Right lobe of liver (tissue), 6 donors: ENCODE results near the gene ESYT1. TPM values are rescaled to one million over a fixed set of nuclear protein-coding genes. Genes with fewer than 3 reads are reported as not detected.
A peak's percentile ranks its signal among the peaks of the same experiment; 100 is the strongest.

Experiments used
- ATAC-seq, 4 donors: fragments of 200-7000 bp; cut with Tn5 transposase; one replicate each; pipeline ENCODE4 v1.9.1; 2020; ENCODE audit warnings: mild to moderate bottlenecking in 4 of 4, moderate library complexity in 4 of 4
- DNase-seq, 3 donors: peaks; one replicate each; pipeline ENCODE4 v3.0.0-alpha.2; 2020
- H3K27ac ChIP-seq, 3 donors: fragments of 200-600 bp; one replicate each; pipeline ENCODE4 v1.8.0; 2022
- H3K27me3 ChIP-seq, 2 donors: fragments of 200-600 bp; one replicate each; pipeline ENCODE4 v1.8.0; 2022
- H3K36me3 ChIP-seq, 4 donors: fragments of 200-600 bp; sonication (generic) in 1 of 4; one replicate each; pipeline versions ENCODE4 v1.5.1 to v1.8.0; 2017 to 2022; ENCODE audit warnings: control low read depth in 1 of 4
- H3K4me1 ChIP-seq, 4 donors: fragments of 200-600 bp; sonication (generic) in 1 of 4; one replicate each; pipeline versions ENCODE4 v1.5.1 to v1.8.0; 2017 to 2022; ENCODE audit warnings: control low read depth in 1 of 4
- H3K4me3 ChIP-seq, 3 donors: fragments of 200-600 bp; one replicate each; pipeline ENCODE4 v1.8.0; 2022
- H3K9me3 ChIP-seq, 4 donors: fragments of 200-600 bp; sonication (generic) in 1 of 4; one replicate each; pipeline versions ENCODE4 v1.5.1 to v1.8.0; 2017 to 2022; ENCODE audit warnings: control low read depth in 1 of 4
- CTCF ChIP-seq, 4 donors: fragments of 200-600 bp in 3 of 4; fragments of 450-650 bp in 1 of 4; IDR thresholded peaks; one replicate each; pipeline versions ENCODE4 v1.5.1 to v1.8.0; 2016 to 2022; ENCODE audit warnings: antibody characterized with exemption in 4 of 4, mild to moderate bottlenecking in 2 of 4
- POLR2A ChIP-seq: fragments of 450-650 bp; IDR thresholded peaks from one replicate; pipeline ENCODE4 v1.6.1; 2017; ENCODE audit warnings: antibody characterized with exemption, mild to moderate bottlenecking
- WGBS: methylation state at CpG from one replicate; pipeline ENCODE4 v1.1.6; 2018; ENCODE audit warnings: low coverage, low lambda C conversion rate; ENCODE audit not compliant: insufficient coverage; ENCODE audit errors: missing lambda C conversion rate; 5-methylcytosine and 5-hydroxymethylcytosine counted together
- intact Hi-C, 2 donors: fragments of 100-400 bp; cut with DNase I; formaldehyde crosslinking; loops; one replicate each; pipeline versions ENCODE4 v1.11.2 to v1.14.1; 2022
- total RNA-seq, 6 experiments: library from RNA; depleted of rRNA in 2 of 6; stranded (reverse); fragments of >200 nt in 2 of 6; fragmentation: NEBNext Ultra II Directional in 3 of 6; extraction: Animal tissue kit (Norgen Biotek cat#: 25700) in 3 of 6; gene quantifications; one replicate each; pipeline versions ENCODE4 v1.1.0 to v1.2.4, GENCODE V29; 2016 to 2023
- donor health status: DM: no; HTN: yes; CAD: no.
- donor health status: DM: no; HTN: no; CAD: no.
- donor health status: DM: no; HTN: no; CAD: no.
- donor health status: DM: no; HTN: yes; CAD: no.
- donor health status: DM: no; HTN: yes; CAD: no.

ESYT1 gene
- total RNA-seq, 6 experiments from 2014 or later = 56.5 to 117 (median 70.3) TPM

DNA sequence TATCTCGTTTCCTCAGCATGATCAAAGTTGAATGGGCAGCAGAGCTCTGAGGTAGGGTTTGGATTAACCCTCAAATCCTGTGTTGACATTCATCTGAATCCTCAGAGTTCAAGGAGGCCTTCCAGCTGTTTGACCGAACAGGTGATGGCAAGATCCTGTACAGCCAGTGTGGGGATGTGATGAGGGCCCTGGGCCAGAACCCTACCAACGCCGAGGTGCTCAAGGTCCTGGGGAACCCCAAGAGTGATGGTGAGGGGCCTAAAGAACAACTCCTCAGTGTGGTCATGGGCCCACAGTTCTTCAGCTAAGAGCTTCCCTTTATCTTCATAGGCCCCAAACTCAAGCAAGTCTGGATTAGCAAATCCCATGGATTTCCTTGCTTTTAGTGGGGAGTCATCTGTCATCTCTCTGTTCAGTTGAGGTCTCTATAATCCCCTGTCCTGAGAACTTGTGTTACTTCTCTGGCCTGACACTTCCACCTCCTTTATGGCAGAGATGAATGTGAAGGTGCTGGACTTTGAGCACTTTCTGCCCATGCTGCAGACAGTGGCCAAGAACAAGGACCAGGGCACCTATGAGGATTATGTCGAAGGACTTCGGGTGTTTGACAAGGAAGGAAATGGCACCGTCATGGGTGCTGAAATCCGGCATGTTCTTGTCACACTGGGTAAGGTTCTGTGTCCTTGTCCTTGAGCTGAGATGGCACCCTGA is 31.6 kb downstream of the ESYT1 start:
- H3K4me1 ChIP-seq = peaks cover 0 to 40% (median 8%) of the 10 kb centered on the region in 4 donors
- DNase-seq (no peak), ATAC-seq (no peak)
- intact Hi-C loops = no loop called here
- peaks cover 7 to 46% (median 24%) of the 10 kb centered on the region in 4 donors for H3K36me3 ChIP-seq
- peak overlapping the region; percentile 66 to 87 (median 85) for H3K4me3 ChIP-seq
- H3K27me3 ChIP-seq = no peaks in the 10 kb centered on the region
- no peak for TF ChIP-seq POLR2A
- no peak for TF ChIP-seq CTCF (IDR thresholded peaks at IDR 0.05)
- H3K27ac ChIP-seq = peak overlapping the region; percentile 89 to 98 (median 97)
- no peaks in the 10 kb centered on the region for H3K9me3 ChIP-seq
- WGBS = 46% methylated on average over 6 of the region's 8 CpGs

DNA sequence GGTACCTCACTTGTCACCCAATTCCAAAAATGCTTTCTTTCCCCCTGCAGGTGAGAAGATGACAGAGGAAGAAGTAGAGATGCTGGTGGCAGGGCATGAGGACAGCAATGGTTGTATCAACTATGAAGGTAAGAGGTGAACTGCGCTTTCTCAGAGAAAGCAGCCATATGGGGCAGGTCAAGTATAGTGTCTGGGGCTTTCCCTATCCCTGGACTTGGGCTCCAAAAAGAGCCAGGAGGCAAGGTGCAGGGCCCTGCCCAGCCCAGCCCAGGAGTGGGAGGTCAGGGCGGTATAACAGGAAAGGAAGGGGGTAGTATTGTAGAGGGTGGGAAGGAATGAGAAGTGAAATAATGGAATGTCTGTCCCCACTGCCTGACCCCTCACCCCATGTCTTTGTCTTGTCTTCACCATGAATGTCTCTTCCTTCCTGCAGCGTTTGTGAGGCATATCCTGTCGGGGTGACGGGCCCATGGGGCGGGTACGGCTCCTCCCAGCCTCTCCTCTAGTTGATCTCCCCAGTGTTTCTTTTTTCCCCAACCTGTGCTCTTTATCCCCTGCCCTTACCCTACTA is 32.2 kb downstream of the ESYT1 start:
- Histone ChIP-seq H3K36me3 (peaks cover 7 to 51% (median 24%) of the 10 kb centered on the region in 4 donors), H3K9me3 (no peaks in the 10 kb centered on the region), H3K4me1 (peaks cover 0 to 34% (median 6%) of the 10 kb centered on the region in 4 donors), H3K4me3 (peak overlapping the region; percentile 66 to 87 (median 85)), H3K27ac (peak overlapping the region; percentile 89 to 98 (median 97)), H3K27me3 (no peaks in the 10 kb centered on the region)
- ATAC-seq = peak in 3 of 4 donors; percentile 3 to 21 (median 7)
- DNase-seq = no peak
- TF ChIP-seq POLR2A (no peak), CTCF (IDR thresholded peaks at IDR 0.05) (no peak)
- 38% methylated on average over 5 of the region's 7 CpGs for WGBS
- intact Hi-C loops = no loop called here

DNA sequence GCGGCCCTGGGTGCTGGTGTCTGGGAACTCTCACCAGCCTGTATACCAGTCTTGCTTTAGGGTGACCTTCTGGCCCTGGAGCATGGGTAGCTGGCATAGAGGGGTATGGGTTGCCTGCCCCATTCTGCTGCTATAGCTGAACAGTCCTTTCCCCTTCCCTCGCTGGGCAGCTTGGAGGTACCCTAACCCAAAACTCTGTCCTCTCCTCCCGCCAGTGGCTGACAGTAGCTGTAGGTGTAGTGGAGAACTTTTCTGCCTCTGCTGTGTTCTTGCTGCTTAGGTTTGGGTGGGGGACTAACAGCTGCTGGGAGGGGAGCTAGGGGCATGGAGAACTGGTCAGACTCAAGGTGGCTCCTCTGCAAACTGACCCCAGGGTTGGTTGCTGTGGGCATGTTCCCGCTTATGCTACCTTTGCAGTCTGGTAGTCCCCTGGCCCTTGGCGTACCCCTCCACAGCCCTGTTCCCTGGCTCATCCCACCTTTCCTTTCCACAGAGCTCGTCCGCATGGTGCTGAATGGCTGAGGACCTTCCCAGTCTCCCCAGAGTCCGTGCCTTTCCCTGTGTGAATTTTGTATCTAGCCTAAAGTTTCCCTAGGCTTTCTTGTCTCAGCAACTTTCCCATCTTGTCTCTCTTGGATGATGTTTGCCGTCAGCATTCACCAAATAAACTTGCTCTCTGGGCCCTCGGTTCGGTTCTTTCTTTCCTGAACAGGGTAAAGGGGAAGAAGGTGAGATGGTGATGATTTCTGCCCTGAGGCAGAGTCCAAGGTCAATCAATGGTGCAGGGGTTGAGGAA is 33.0 kb downstream of the ESYT1 start:
- H3K4me1 ChIP-seq = peaks cover 0 to 28% (median 3%) of the 10 kb centered on the region in 4 donors
- H3K9me3 ChIP-seq = no peaks in the 10 kb centered on the region
- no peak for ATAC-seq
- 66% methylated on average over 7 of the region's 11 CpGs for WGBS
- TF ChIP-seq CTCF (IDR thresholded peaks at IDR 0.05) (no peak), POLR2A (no peak)
- H3K4me3 ChIP-seq = peak overlapping the region in 2 of 3 donors; percentile 66 to 87
- H3K36me3 ChIP-seq = peaks cover 7 to 59% (median 26%) of the 10 kb centered on the region in 4 donors
- intact Hi-C loops = no loop called here
- peak overlapping the region; percentile 36 to 97 (median 89) for H3K27ac ChIP-seq
- no peak for DNase-seq
- no peaks in the 10 kb centered on the region for H3K27me3 ChIP-seq

DNA sequence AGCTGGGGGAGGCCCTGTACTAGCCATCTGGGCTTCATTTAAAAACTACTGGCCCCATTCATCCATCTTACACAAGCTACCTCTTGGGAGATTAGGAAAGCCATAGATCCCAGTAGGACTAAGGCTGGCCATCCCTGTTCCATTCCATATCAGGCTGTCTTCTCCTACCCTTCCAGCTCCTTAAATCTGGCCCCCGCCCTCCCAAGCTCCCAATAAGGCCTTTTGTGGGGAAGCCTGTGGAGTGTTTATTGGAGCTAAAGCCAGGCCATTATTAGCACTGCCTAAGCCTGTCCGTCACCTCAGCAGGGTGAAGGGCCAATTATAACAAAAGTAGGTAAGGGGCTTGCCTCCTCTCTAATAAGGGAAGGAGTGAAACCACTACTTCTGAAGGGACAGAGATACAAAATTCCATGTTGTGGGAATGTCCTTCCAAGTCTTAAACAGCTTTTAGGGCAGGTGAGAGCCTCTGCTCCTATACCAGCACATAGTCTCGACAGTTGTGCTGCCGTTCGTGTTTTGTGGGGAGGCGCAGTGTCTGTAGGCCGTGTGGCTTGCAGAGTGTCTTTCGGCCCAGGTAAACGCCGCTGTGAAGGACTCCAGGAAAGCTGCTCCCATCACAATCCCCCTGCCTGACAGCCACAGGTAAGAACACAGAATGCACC is 33.8 kb downstream of the ESYT1 start:
- DNase-seq = no peak
- Histone ChIP-seq H3K27me3 (no peaks in the 10 kb centered on the region), H3K4me1 (peaks cover 0 to 28% (median 3%) of the 10 kb centered on the region in 4 donors), H3K36me3 (peaks cover 7 to 65% (median 30%) of the 10 kb centered on the region in 4 donors), H3K9me3 (no peaks in the 10 kb centered on the region), H3K4me3 (no peak overlapping the region), H3K27ac (peak overlapping the region in 2 of 3 donors; percentile 36 to 89)
- no peak for ATAC-seq
- intact Hi-C loops = no loop called here
- TF ChIP-seq POLR2A (no peak), CTCF (IDR thresholded peaks at IDR 0.05) (no peak)
- 73% methylated on average over 7 of the region's 10 CpGs for WGBS
